HCT116 (cell line): ENCODE results near the gene TANC1. TPM values are rescaled to one million over a fixed set of nuclear protein-coding genes. Genes with fewer than 3 reads are reported as not detected.

Source experiments
- ATAC-seq: fragments of 200-7000 bp; cut with Tn5 transposase; 2 replicates; pipeline ENCODE4 v1.9.1; 2020; ENCODE audit warnings: mild to moderate bottlenecking, moderate library complexity
- BruUV-seq: library from RNA; stranded (reverse); fragments of 400-500 nt; replicated peaks from 2 replicates; lab custom pipeline; 2021; lab: Mats Ljungman, UMichigan
- CTCF ChIA-PET: fragments of 300-600 bp; sonication (Branson Sonifier 250); formaldehyde crosslinking; loops from one replicate; lab custom pipeline; 2021; ENCODE audit warnings: antibody characterized with exemption; lab: Charles Lee
- POLR2A ChIA-PET: fragments of 300-600, 350-600 bp; sonication (Branson Sonifier 250); formaldehyde crosslinking; loops from one replicate; lab custom pipeline; 2021; ENCODE audit warnings: antibody characterized with exemption; lab: Charles Lee
- RAD21 ChIA-PET, 2 experiments: fragments of 300-600 bp; sonication (Branson Sonifier 250); formaldehyde crosslinking; loops; one replicate each; lab custom pipeline; 2023; ENCODE audit warnings: low total read pairs in 2 of 2; ENCODE audit not compliant: uncharacterized antibody in 2 of 2, unreplicated experiment in 2 of 2, low non-redundant PET in 1 of 2; lab: Charles Lee
- DNase-seq: peaks from one replicate; pipeline ENCODE4 v3.0.0-alpha.2; 2010; ENCODE audit warnings: low read depth, low spot score
- H2AFZ ChIP-seq: fragments of 200-600 bp; shearing (Covaris generic), sonication (generic); 2 replicates; pipeline ENCODE4 v1.6.1; 2017; ENCODE audit warnings: low read depth, mixed run types, mixed read lengths, antibody characterized with exemption, low read length; ENCODE audit not compliant: poor library complexity, severe bottlenecking
- H3K27ac ChIP-seq: 2 replicates; pipeline ENCODE4 v1.5.1; 2012; ENCODE audit warnings: low read depth, low read length
- H3K27me3 ChIP-seq: fragments of 200-600 bp; sonication (generic); 2 replicates; pipeline ENCODE4 v1.6.1; 2016; ENCODE audit warnings: mixed run types, low read length, mixed read lengths; ENCODE audit not compliant: insufficient read depth
- H3K36me3 ChIP-seq, 2 experiments: fragments of 200-500 bp in 1 of 2; fragments of 200-600 bp in 1 of 2; sonication (Bioruptor generic) in 1 of 2; sonication (generic) in 1 of 2; 2 replicates each; pipeline versions ENCODE4 v1.5.1 to v1.6.1; 2014 to 2016; ENCODE audit warnings: low read length in 2 of 2, inconsistent platforms in 1 of 2, mixed read lengths in 1 of 2, mixed run types in 1 of 2; ENCODE audit not compliant: insufficient read depth in 2 of 2, control insufficient read depth in 1 of 2
- H3K4me1 ChIP-seq, 2 experiments: fragments of 200-600 bp in 1 of 2; sonication (generic) in 1 of 2; 2 replicates each; pipeline versions ENCODE4 v1.5.1 to v1.6.1; 2012 to 2017; ENCODE audit warnings: low read length in 2 of 2, inconsistent platforms in 1 of 2, mild to moderate bottlenecking in 1 of 2, mixed read lengths in 1 of 2, mixed run types in 1 of 2, moderate library complexity in 1 of 2; ENCODE audit not compliant: insufficient read depth in 2 of 2, control insufficient read depth in 1 of 2
- H3K4me2 ChIP-seq: fragments of 200-600 bp; sonication (generic); 2 replicates; pipeline ENCODE4 v1.6.1; 2017; ENCODE audit warnings: mixed run types, low read length, mixed read lengths
- H3K4me3 ChIP-seq, 2 experiments: fragments of 200-600 bp in 1 of 2; sonication (generic) in 1 of 2; replicated peaks in 1 of 2; 2 replicates each; pipeline ENCODE4 v1.5.1; 2011 to 2016; ENCODE audit warnings: low read length in 2 of 2, control low read depth in 1 of 2, low read depth in 1 of 2, mild to moderate bottlenecking in 1 of 2, mixed read lengths in 1 of 2, mixed run types in 1 of 2
- H3K79me2 ChIP-seq: fragments of 200-600 bp; sonication (generic); 2 replicates; pipeline ENCODE4 v1.6.1; 2017; ENCODE audit warnings: mild to moderate bottlenecking, mixed run types, low read length, moderate library complexity, mixed read lengths; ENCODE audit not compliant: insufficient read depth
- H3K9ac ChIP-seq: fragments of 200-600 bp; sonication (generic); 2 replicates; pipeline ENCODE4 v1.6.1; 2016; ENCODE audit warnings: low read length, mixed read lengths
- H3K9me2 ChIP-seq: fragments of 200-600 bp; sonication (generic), shearing (Covaris generic); 2 replicates; pipeline ENCODE4 v1.6.1; 2017; ENCODE audit warnings: mixed run types, mild to moderate bottlenecking, moderate library complexity; ENCODE audit not compliant: insufficient read depth
- H3K9me3 ChIP-seq, 2 experiments: fragments of 200-500 bp in 1 of 2; fragments of 200-600 bp in 1 of 2; sonication (Bioruptor generic) in 1 of 2; sonication (generic) in 1 of 2; 2 replicates each; pipeline ENCODE4 v1.6.1; 2014 to 2017; ENCODE audit warnings: low read length in 2 of 2, mixed read lengths in 2 of 2, inconsistent platforms in 1 of 2, low read depth in 1 of 2, mild to moderate bottlenecking in 1 of 2, mixed run types in 1 of 2, moderate library complexity in 1 of 2; ENCODE audit not compliant: control insufficient read depth in 1 of 2, insufficient read depth in 1 of 2
- H4K20me1 ChIP-seq: fragments of 200-600 bp; sonication (generic), shearing (Covaris generic); 2 replicates; pipeline ENCODE4 v1.6.1; 2017; ENCODE audit warnings: mixed run types, mild to moderate bottlenecking, moderate library complexity; ENCODE audit not compliant: insufficient read depth
- CBX3 ChIP-seq: IDR thresholded peaks from 2 replicates; pipeline ENCODE4 v1.6.1; 2012; ENCODE audit warnings: low read depth
- RAD21 ChIP-seq: IDR thresholded peaks from 2 replicates; pipeline ENCODE4 v1.6.1; 2012; ENCODE audit warnings: low read depth, mild to moderate bottlenecking
- SRF ChIP-seq: IDR thresholded peaks from 2 replicates; pipeline ENCODE4 v1.6.1; 2012; ENCODE audit warnings: low read depth
- intact Hi-C: fragments of 100-400 bp; cut with micrococcal nuclease; formaldehyde crosslinking; loops from 2 replicates; pipeline ENCODE4 v1.10.0; 2022
- total RNA-seq: library from RNA; stranded (reverse); gene quantifications from one replicate; pipeline ENCODE4 v1.2.1, GENCODE V29; 2021; ENCODE audit not compliant: unreplicated experiment
- TF ChIP-seq, protein P1 (sequence below): IDR thresholded peaks from 2 replicates; pipeline ENCODE4 v1.6.1; 2012
- TF ChIP-seq, protein P2 (sequence below): IDR thresholded peaks from 2 replicates; pipeline ENCODE4 v1.6.1; 2012

The TANC1 gene
- total RNA-seq, 1 experiment from 2014 or later, result 15.1 TPM

- no peaks in the 10 kb centered on the region for H3K9me3 ChIP-seq
- no peaks in the 10 kb centered on the region for H3K27me3 ChIP-seq
- intact Hi-C loops, result no loop called here
- TF ChIP-seq CBX3, result no peak
- TF ChIP-seq RAD21, result no peak
- no peaks in the 10 kb centered on the region for H3K36me3 ChIP-seq
- ChIA-PET POLR2A (no interaction called here), CTCF (no interaction called here), RAD21 (no interaction called here)
- H3K79me2 ChIP-seq, result no peaks in the 10 kb centered on the region; the same call in 1 of the 2 replicates
- DNase-seq (no peak), ATAC-seq (no peak)
- H3K9ac ChIP-seq, result no peak overlapping the region
- H3K4me3 ChIP-seq, result no peak overlapping the region
- BruUV-seq, result no TSS peak
- H4K20me1 ChIP-seq, result no peaks in the 10 kb centered on the region; the same call in 1 of the 2 replicates
- peaks cover 23 to 29% of the 10 kb centered on the region in 2 experiments for H3K4me1 ChIP-seq
- H2AFZ ChIP-seq, result no peak overlapping the region
- H3K27ac ChIP-seq, result no peak overlapping the region
- H3K9me2 ChIP-seq, result no peaks in the 10 kb centered on the region
- no peak overlapping the region for H3K4me2 ChIP-seq
Observed at GRCh38 chr2:159032146-159032545, 63.7 kb downstream of the TANC1 start.

- no peaks in the 10 kb centered on the region; the same call in 1 of the 2 replicates for H3K79me2 ChIP-seq
- H3K9me2 ChIP-seq, result no peaks in the 10 kb centered on the region
- no peaks in the 10 kb centered on the region for H3K9me3 ChIP-seq
- peaks cover 23 to 29% of the 10 kb centered on the region in 2 experiments for H3K4me1 ChIP-seq
- ChIA-PET RAD21 (no interaction called here), CTCF (no interaction called here), POLR2A (no interaction called here)
- no peak overlapping the region for H3K27ac ChIP-seq
- intact Hi-C loops, result no loop called here
- H3K4me3 ChIP-seq, result no peak overlapping the region
- DNase-seq (no peak), ATAC-seq (no peak)
- H2AFZ ChIP-seq, result no peak overlapping the region
- TF ChIP-seq, protein P1, sequence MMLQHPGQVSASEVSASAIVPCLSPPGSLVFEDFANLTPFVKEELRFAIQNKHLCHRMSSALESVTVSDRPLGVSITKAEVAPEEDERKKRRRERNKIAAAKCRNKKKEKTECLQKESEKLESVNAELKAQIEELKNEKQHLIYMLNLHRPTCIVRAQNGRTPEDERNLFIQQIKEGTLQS, result no peak
- TF ChIP-seq SRF, result no peak
- TF ChIP-seq, protein P2, sequence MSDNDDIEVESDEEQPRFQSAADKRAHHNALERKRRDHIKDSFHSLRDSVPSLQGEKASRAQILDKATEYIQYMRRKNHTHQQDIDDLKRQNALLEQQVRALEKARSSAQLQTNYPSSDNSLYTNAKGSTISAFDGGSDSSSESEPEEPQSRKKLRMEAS, result no peak
- no peaks in the 10 kb centered on the region for H3K27me3 ChIP-seq
- H3K4me2 ChIP-seq, result no peak overlapping the region
- no peak overlapping the region for H3K9ac ChIP-seq
- BruUV-seq, result no TSS peak
- H4K20me1 ChIP-seq, result no peaks in the 10 kb centered on the region; the same call in 1 of the 2 replicates
- no peaks in the 10 kb centered on the region for H3K36me3 ChIP-seq
Observed at GRCh38 chr2:159032580-159032979, 64.1 kb downstream of the TANC1 start.
